HFF-Myc (cell line): ENCODE measurements around the gene NEAT1.

ENCODE experiments used
- DNase-seq: peaks from one replicate; pipeline ENCODE4 v3.0.0-alpha.2; 2011; ENCODE audit warnings: low read depth; ENCODE audit errors: extremely low read depth
- H3K4me3 ChIP-seq: replicated peaks from 2 replicates; pipeline ENCODE4 v1.5.1; 2011; ENCODE audit warnings: low read depth, mild to moderate bottlenecking, control low read depth, low read length
- TF ChIP-seq, protein P1 (sequence below): IDR thresholded peaks from 2 replicates; pipeline ENCODE4 v1.5.1; 2012; ENCODE audit warnings: mild to moderate bottlenecking, low read depth, low read length, control low read depth; ENCODE audit errors: missing control alignments

Gene NEAT1

DNA sequence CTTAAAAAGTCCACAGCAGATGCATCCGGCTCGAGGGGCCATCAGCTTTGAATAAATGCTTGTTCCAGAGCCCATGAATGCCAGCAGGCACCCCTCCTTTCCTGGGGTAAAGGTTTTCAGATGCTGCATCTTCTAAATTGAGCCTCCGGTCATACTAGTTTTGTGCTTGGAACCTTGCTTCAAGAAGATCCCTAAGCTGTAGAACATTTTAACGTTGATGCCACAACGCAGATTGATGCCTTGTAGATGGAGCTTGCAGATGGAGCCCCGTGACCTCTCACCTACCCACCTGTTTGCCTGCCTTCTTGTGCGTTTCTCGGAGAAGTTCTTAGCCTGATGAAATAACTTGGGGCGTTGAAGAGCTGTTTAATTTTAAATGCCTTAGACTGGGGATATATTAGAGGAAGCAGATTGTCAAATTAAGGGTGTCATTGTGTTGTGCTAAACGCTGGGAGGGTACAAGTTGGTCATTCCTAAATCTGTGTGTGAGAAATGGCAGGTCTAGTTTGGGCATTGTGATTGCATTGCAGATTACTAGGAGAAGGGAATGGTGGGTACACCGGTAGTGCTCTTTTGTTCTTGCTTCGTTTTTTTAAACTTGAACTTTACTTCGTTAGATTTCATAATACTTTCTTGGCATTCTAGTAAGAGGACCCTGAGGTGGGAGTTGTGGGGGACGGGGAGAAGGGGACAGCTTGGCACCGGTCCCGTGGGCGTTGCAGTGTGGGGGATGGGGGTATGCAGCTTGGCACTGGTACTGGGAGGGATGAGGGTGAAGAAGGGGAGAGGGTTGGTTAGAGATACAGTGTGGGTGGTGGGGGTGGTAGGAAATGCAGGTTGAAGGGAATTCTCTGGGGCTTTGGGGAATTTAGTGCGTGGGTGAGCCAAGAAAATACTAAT lies 1.9 kb downstream of the NEAT1 start:
- H3K4me3 ChIP-seq: peak overlapping the region; percentile 74
- DNase-seq: no peak
- TF ChIP-seq, protein P1, sequence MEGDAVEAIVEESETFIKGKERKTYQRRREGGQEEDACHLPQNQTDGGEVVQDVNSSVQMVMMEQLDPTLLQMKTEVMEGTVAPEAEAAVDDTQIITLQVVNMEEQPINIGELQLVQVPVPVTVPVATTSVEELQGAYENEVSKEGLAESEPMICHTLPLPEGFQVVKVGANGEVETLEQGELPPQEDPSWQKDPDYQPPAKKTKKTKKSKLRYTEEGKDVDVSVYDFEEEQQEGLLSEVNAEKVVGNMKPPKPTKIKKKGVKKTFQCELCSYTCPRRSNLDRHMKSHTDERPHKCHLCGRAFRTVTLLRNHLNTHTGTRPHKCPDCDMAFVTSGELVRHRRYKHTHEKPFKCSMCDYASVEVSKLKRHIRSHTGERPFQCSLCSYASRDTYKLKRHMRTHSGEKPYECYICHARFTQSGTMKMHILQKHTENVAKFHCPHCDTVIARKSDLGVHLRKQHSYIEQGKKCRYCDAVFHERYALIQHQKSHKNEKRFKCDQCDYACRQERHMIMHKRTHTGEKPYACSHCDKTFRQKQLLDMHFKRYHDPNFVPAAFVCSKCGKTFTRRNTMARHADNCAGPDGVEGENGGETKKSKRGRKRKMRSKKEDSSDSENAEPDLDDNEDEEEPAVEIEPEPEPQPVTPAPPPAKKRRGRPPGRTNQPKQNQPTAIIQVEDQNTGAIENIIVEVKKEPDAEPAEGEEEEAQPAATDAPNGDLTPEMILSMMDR: no peak

DNA sequence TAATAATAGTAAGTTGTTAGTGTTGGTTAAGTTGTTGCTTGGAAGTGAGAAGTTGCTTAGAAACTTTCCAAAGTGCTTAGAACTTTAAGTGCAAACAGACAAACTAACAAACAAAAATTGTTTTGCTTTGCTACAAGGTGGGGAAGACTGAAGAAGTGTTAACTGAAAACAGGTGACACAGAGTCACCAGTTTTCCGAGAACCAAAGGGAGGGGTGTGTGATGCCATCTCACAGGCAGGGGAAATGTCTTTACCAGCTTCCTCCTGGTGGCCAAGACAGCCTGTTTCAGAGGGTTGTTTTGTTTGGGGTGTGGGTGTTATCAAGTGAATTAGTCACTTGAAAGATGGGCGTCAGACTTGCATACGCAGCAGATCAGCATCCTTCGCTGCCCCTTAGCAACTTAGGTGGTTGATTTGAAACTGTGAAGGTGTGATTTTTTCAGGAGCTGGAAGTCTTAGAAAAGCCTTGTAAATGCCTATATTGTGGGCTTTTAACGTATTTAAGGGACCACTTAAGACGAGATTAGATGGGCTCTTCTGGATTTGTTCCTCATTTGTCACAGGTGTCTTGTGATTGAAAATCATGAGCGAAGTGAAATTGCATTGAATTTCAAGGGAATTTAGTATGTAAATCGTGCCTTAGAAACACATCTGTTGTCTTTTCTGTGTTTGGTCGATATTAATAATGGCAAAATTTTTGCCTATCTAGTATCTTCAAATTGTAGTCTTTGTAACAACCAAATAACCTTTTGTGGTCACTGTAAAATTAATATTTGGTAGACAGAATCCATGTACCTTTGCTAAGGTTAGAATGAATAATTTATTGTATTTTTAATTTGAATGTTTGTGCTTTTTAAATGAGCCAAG lies 2.7 kb downstream of the NEAT1 start:
- TF ChIP-seq, protein P1: peak; percentile 4
- peak overlapping the region; percentile 74 for H3K4me3 ChIP-seq
- no peak for DNase-seq

DNA sequence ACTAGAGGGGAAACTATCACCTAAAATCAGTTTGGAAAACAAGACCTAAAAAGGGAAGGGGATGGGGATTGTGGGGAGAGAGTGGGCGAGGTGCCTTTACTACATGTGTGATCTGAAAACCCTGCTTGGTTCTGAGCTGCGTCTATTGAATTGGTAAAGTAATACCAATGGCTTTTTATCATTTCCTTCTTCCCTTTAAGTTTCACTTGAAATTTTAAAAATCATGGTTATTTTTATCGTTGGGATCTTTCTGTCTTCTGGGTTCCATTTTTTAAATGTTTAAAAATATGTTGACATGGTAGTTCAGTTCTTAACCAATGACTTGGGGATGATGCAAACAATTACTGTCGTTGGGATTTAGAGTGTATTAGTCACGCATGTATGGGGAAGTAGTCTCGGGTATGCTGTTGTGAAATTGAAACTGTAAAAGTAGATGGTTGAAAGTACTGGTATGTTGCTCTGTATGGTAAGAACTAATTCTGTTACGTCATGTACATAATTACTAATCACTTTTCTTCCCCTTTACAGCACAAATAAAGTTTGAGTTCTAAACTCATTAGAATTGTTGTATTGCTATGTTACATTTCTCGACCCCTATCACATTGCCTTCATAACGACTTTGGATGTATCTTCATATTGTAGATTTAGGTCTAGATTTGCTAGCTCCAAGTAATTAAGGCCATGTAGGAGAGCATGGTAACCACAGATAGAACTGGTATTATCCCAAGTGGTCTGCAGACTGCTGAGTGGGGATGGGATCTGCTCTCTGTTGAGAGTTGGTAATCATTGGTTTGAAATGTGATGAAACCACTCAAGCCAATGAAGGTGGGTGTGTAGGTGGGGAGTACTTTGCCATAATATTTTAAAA lies 3.6 kb downstream of the NEAT1 start:
- TF ChIP-seq, protein P1: no peak
- peak overlapping the region; percentile 74 for H3K4me3 ChIP-seq
- no peak for DNase-seq

DNA sequence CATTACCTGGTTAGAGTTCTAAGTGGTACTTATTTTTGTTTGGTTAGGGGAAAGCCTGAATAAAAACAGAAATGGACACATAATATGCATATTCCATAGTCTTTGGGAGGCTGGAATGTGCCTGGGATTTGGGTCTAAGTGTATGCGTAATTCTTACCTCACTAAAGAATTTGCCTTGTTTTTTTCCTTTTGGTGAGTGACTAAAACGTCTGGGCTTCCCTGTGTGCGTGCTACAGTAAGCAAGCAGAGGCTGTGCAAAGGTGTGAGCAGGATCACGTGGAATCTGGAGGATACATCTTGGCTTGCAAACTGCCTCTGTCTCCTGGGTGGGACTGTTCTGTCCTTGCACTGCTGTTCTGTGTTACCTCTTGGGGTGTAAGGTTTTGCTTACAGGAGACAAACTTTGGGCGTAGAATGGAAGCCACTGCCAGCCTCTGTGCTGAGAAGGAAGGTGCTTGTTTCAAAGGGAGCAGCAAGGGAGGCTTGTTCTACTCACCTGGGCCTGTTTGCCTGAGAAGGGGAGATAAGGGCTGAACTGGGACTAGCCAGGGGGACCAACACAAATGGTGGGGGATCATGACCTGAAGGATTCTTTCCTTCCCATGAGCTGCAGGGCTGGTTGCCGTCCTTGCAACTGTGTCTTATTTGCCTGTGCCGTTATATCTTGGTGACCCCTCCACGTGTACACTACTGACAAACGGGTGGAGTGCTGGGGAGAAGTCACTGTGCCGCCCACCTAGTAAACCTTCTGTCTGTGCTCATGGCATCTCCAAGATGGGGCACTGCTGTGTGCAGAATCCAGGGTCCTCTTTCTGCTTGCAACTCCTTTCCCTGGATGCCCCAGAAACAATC lies 4.5 kb downstream of the NEAT1 start:
- no peak for DNase-seq
- H3K4me3 ChIP-seq: peak overlapping the region; percentile 74
- TF ChIP-seq, protein P1: no peak

- peak overlapping the region; percentile 74 for H3K4me3 ChIP-seq
- DNase-seq: no peak
- TF ChIP-seq, protein P1: no peak
Measured at GRCh38 chr11:65427691-65428577, 5.3 kb downstream of the NEAT1 start.
